Smooth muscle cell (in vitro differentiated cells): Measurements from ENCODE around the gene NFX1. TPM values are rescaled to one million over a fixed set of nuclear protein-coding genes. Genes with fewer than 3 reads are reported as not detected.
"Not testable (repeated sequence)": the region's sequence is repeated elsewhere in the genome, so short reads cannot be mapped to it uniquely, and the experiment has no call there.

Experiments
- DNase-seq: peaks from one replicate; lab custom pipeline; 2025; ENCODE audit not compliant: unreplicated experiment; lab: John Stamatoyannopoulos, UW
- H2AFZ ChIP-seq: fragments of 200-600 bp; sonication (generic); 2 replicates; pipeline ENCODE4 v1.6.0; 2016; ENCODE audit warnings: antibody characterized with exemption, low read depth, mild to moderate bottlenecking
- H3F3A ChIP-seq: fragments of 200-600 bp; sonication (generic); 2 replicates; pipeline ENCODE4 v1.6.0; 2017; ENCODE audit warnings: antibody characterized with exemption, low read depth
- H3K27ac ChIP-seq: fragments of 200-600 bp; sonication (generic); 2 replicates; pipeline ENCODE4 v1.5.1; 2016; ENCODE audit warnings: low read depth, mild to moderate bottlenecking
- H3K27me3 ChIP-seq: fragments of 200-600 bp; sonication (generic); 2 replicates; pipeline ENCODE4 v1.6.1; 2016; ENCODE audit warnings: low read depth, mild to moderate bottlenecking
- H3K36me3 ChIP-seq: fragments of 200-600 bp; sonication (generic); 2 replicates; pipeline ENCODE4 v1.5.1; 2016; ENCODE audit warnings: low read depth
- H3K4me1 ChIP-seq: fragments of 200-600 bp; sonication (generic); 2 replicates; pipeline ENCODE4 v1.5.1; 2016; ENCODE audit warnings: low read depth
- H3K4me2 ChIP-seq: fragments of 200-600 bp; sonication (generic); 2 replicates; pipeline ENCODE4 v1.6.0; 2016; ENCODE audit warnings: mild to moderate bottlenecking
- H3K4me3 ChIP-seq: fragments of 200-600 bp; sonication (generic); 2 replicates; pipeline ENCODE4 v1.5.1; 2016; ENCODE audit warnings: mild to moderate bottlenecking
- H3K79me2 ChIP-seq: fragments of 200-600 bp; sonication (generic); 2 replicates; pipeline ENCODE4 v1.6.0; 2016; ENCODE audit warnings: low read depth, mild to moderate bottlenecking
- H3K9ac ChIP-seq: fragments of 200-600 bp; sonication (generic); 2 replicates; pipeline ENCODE4 v1.6.0; 2016; ENCODE audit warnings: low read depth
- H3K9me3 ChIP-seq: fragments of 200-600 bp; sonication (generic); replicated peaks from 2 replicates; pipeline ENCODE4 v1.5.1; 2016; ENCODE audit warnings: low read depth
- H4K20me1 ChIP-seq: fragments of 200-600 bp; sonication (generic); 2 replicates; pipeline ENCODE4 v1.6.0; 2016; ENCODE audit warnings: low read depth
- WGBS: methylation state at CpG from one replicate; pipeline ENCODE4 v1.1.7; 2016; ENCODE audit warnings: low lambda C conversion rate; 5-methylcytosine and 5-hydroxymethylcytosine counted together
- polyA plus RNA-seq: library from polyadenylated mRNA; unstranded; fragments of >200 nt; fragmentation: Nextera tagmentation; extraction: Ambion mirVana; gene quantifications from 2 replicates; pipeline ENCODE4 v1.2.1, GENCODE V29; 2016
- total RNA-seq: library from RNA; depleted of rRNA; stranded (reverse); fragments of >200 nt; gene quantifications from 2 replicates; pipeline ENCODE4 v1.2.3, GENCODE V29; 2014
- TF ChIP-seq, protein P1 (sequence below): fragments of 200-600 bp; sonication (generic); IDR thresholded peaks from 2 replicates; pipeline ENCODE4 v1.5.1; 2017; ENCODE audit warnings: borderline replicate concordance, mild to moderate bottlenecking, antibody characterized with exemption; ENCODE audit not compliant: insufficient read depth, poor library complexity, severe bottlenecking

Gene NFX1
- total and polyA plus RNA-seq, 2 experiments from 2014 or later = 19.3 to 22.8 TPM

DNA sequence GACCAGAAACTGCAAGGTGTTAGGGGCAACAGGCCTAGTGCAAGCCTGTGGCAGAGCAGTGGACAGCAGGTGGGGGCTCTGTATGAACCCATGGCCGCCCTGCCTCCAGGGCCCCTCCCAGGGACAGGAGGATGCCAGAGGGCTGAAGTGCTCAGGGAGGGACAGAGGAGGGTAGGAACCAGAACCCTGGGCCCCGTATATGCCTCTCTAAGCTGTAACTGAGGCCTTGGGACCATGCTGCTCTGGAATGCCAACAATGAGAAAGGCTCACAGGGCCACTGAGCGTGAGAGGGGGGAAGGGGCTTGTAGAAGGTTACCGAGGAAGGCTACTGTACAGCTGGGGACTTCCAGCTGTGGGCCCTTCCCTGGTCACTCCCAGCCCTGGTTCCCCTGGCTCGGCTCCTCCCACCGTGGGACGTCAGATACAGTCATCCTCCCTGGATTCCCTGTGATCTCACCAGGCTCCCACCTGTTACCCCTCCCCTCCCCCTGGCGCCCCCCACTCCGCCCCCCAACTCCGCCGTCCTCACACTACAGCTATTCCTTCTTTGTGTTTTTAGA lies 91.0 kb downstream of the NFX1 start:
- Histone ChIP-seq H2AFZ (no peak overlapping the region), H3K4me3 (no peak overlapping the region), H3K9ac (no peak overlapping the region), H3K4me2 (no peak overlapping the region), H3K27ac (no peak overlapping the region), H3F3A (no peaks in the 10 kb centered on the region), H3K79me2 (no peaks in the 10 kb centered on the region), H3K27me3 (no peaks in the 10 kb centered on the region), H4K20me1 (no peaks in the 10 kb centered on the region), H3K4me1 (peaks cover 4% of the 10 kb centered on the region), H3K36me3 (no peaks in the 10 kb centered on the region), H3K9me3 (no peaks in the 10 kb centered on the region)
- 43% methylated on average over 11 of the region's 11 CpGs for WGBS
- DNase-seq = no peak
- TF ChIP-seq, protein P1, sequence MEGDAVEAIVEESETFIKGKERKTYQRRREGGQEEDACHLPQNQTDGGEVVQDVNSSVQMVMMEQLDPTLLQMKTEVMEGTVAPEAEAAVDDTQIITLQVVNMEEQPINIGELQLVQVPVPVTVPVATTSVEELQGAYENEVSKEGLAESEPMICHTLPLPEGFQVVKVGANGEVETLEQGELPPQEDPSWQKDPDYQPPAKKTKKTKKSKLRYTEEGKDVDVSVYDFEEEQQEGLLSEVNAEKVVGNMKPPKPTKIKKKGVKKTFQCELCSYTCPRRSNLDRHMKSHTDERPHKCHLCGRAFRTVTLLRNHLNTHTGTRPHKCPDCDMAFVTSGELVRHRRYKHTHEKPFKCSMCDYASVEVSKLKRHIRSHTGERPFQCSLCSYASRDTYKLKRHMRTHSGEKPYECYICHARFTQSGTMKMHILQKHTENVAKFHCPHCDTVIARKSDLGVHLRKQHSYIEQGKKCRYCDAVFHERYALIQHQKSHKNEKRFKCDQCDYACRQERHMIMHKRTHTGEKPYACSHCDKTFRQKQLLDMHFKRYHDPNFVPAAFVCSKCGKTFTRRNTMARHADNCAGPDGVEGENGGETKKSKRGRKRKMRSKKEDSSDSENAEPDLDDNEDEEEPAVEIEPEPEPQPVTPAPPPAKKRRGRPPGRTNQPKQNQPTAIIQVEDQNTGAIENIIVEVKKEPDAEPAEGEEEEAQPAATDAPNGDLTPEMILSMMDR = no peak

DNA sequence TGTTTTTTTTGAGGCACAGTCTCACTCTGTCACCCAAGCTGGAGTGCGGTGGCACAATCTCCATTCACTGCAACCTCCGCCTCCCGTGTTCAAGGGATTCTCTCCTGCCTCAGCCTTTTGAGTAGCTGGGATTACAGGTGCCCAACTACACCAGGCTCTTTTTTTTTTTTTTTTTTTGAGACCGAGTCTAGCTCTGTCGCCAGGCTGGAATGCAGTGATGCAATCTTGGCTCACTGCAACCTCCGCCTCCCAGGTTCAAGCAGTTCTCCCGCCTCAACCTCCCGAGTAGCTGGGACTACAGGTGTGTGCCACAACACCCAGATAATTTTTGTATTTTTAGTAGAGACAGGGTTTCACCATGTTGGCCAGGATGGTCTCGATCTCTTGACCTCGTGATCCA lies 92.1 kb downstream of the NFX1 start:
- H3K4me2 ChIP-seq, H3K27ac ChIP-seq, H3K79me2 ChIP-seq, H3K36me3 ChIP-seq, H3F3A ChIP-seq, DNase-seq, H3K9ac ChIP-seq, H2AFZ ChIP-seq, H4K20me1 ChIP-seq, H3K4me1 ChIP-seq, H3K9me3 ChIP-seq, H3K27me3 ChIP-seq, H3K4me3 ChIP-seq: not testable (repeated sequence)
- 76% methylated on average over 10 of the region's 10 CpGs for WGBS

DNA sequence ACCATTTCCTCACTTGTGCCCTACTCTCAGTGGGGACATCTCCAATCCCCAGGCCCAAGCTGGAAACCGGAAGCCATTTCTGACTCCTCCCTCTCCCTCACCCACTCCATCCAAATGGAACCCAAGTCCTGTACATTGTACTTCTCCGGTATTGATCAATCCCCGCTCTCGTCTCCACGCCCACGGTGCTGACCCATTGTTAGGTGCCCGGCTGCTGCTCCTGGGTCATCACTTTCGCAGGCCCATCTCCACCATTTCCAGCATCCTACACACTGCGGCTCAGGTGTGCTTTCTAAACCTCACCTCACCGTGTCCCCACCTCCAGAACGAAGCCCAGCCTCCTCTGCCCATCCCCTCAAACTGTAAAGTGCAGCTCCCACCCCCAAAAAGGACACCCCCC lies 93.1 kb downstream of the NFX1 start:
- H3K27ac ChIP-seq, H4K20me1 ChIP-seq, H3K4me2 ChIP-seq, H3K9ac ChIP-seq, H3K27me3 ChIP-seq, H3K36me3 ChIP-seq, H3F3A ChIP-seq, H3K9me3 ChIP-seq, H3K4me1 ChIP-seq, H3K79me2 ChIP-seq, DNase-seq, H2AFZ ChIP-seq, H3K4me3 ChIP-seq: not testable (repeated sequence)
- WGBS = 95% methylated on average over 11 of the region's 11 CpGs

DNA sequence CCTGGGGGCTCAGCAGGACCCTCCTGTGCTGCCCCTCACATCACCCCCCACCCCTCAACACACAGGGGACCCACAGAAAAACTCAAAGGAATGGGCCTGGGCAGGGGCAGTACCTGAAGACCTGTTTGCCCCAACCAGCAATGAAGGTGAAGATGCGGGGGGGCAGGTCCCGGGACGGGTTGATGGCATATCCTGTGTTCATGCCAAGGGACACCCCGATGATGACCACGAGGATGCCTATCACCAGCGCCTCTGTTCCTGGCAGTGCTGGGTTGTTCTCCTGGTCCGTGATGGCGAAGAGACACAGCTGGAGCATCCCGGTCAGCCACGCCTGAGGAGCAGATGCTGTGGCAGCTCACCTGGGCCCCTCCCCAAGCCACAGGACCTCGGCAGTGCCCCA lies 95.2 kb downstream of the NFX1 start:
- H3K9ac ChIP-seq, H3K4me3 ChIP-seq, H3K9me3 ChIP-seq, H3K4me2 ChIP-seq, H3K4me1 ChIP-seq, H3K79me2 ChIP-seq, H3K27ac ChIP-seq, H2AFZ ChIP-seq, H4K20me1 ChIP-seq, H3K27me3 ChIP-seq, H3F3A ChIP-seq, DNase-seq, H3K36me3 ChIP-seq: not testable (repeated sequence)
- 98% methylated on average over 11 of the region's 11 CpGs for WGBS

DNA sequence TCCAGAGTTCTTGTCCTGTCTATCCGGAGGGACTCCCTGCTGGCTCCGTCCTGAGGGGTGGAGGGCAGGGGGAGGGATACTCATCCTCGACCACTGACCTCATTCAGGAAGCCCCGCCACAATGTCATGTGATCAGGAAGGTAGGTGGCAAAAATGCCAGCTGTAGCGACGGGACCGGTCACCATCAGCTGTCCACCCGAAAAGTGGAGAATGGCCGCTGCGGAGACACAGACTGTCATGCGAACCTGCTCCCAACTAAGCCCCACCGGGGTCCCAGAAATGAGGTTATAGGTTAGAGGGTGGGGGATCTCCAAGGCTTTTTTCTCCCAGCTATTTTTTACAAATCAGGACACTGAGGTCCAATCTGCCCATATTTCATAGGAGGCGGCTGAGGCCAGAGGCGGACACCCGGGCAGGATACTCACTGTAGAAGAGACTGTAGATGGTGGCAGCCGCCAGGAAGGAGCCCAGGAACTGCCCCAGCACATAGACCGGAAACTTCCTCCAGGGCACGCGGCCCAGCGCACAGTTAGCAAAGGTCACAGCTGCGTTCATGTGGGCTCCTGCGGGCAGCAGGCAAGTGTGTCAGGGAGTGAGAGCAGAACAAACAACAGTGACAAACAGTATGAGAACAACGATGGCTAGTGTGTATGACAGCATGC lies 95.8 kb downstream of the NFX1 start:
- H3K27me3 ChIP-seq, H4K20me1 ChIP-seq, H3K36me3 ChIP-seq, H3K9me3 ChIP-seq, H3K27ac ChIP-seq, H3K4me3 ChIP-seq, H3K9ac ChIP-seq, H3K4me2 ChIP-seq, DNase-seq, H3K4me1 ChIP-seq, H3K79me2 ChIP-seq, H2AFZ ChIP-seq, H3F3A ChIP-seq: not testable (repeated sequence)
- WGBS = 96% methylated on average over 23 of the region's 23 CpGs

DNA sequence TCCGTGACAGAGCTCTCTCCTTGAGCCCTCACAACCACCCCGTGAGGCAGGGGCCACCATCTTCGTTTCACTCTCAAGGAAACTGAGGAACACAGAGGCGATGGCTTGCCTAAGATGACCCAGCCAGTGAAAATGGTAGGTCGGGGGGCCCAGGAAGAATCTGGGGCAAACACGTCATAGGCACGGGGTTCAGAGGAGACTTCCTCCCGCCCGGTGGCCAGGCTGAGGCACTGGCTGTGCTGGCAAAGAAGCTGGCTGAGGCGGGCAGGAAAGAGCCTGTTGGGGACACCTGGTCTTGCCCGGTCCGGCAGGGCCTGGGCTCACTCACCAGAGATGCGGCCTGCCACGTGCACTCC lies 96.3 kb downstream of the NFX1 start:
- DNase-seq, H3K27ac ChIP-seq, H3K4me2 ChIP-seq, H2AFZ ChIP-seq, H3K4me3 ChIP-seq, H3K9ac ChIP-seq, H3K4me1 ChIP-seq, H3K9me3 ChIP-seq, H3K27me3 ChIP-seq, H3K36me3 ChIP-seq, H3K79me2 ChIP-seq, H4K20me1 ChIP-seq, H3F3A ChIP-seq: not testable (repeated sequence)
- WGBS = 96% methylated on average over 13 of the region's 14 CpGs

DNA sequence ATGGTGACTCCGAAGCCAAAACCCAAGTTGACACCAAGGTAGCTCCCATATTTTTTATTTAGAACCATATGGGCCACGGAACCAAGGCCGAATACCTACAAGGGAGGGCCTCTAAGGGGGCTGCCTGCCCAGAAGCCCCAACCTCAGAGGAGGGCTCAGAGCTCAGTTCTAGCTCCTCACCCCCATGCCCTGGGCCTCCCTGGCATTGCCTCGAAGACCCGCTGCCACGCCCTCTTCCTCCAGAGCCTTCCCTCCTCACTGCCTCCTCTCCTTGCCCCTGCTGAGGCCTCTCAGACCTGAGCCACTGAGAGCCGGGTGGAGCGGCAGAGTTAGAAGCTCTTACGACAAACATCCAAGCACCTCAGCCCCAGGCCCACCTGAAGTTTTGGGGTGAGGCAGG lies 96.7 kb downstream of the NFX1 start:
- 94% methylated on average over 9 of the region's 9 CpGs for WGBS

More for the DNA sequence above, 96.7 kb downstream of the NFX1 start:
- H3K4me1 ChIP-seq, H3K27ac ChIP-seq, H3F3A ChIP-seq, H3K4me3 ChIP-seq, H3K9ac ChIP-seq, H3K36me3 ChIP-seq, DNase-seq, H3K9me3 ChIP-seq, H3K79me2 ChIP-seq, H2AFZ ChIP-seq, H4K20me1 ChIP-seq, H3K27me3 ChIP-seq, H3K4me2 ChIP-seq: not testable (repeated sequence)
